ENCODE measurements around the gene SMARCB1.
"Not testable (repeated sequence)": the region's sequence is repeated elsewhere in the genome, so short reads cannot be mapped to it uniquely, and the experiment has no call there.

SMARCB1 gene

GRCh38 chr22:23847991-23848864, 61.5 kb downstream of the SMARCB1 start:
- DNase-seq = no peak

- DNase-seq = no peak
Observed at GRCh38 chr22:23849009-23850006, 62.5 kb downstream of the SMARCB1 start.

GRCh38 chr22:23850136-23850611, 63.4 kb downstream of the SMARCB1 start:
- no peak for DNase-seq

- no peak for DNase-seq
Observed at GRCh38 chr22:23856721-23857605, 70.2 kb downstream of the SMARCB1 start.

DNA sequence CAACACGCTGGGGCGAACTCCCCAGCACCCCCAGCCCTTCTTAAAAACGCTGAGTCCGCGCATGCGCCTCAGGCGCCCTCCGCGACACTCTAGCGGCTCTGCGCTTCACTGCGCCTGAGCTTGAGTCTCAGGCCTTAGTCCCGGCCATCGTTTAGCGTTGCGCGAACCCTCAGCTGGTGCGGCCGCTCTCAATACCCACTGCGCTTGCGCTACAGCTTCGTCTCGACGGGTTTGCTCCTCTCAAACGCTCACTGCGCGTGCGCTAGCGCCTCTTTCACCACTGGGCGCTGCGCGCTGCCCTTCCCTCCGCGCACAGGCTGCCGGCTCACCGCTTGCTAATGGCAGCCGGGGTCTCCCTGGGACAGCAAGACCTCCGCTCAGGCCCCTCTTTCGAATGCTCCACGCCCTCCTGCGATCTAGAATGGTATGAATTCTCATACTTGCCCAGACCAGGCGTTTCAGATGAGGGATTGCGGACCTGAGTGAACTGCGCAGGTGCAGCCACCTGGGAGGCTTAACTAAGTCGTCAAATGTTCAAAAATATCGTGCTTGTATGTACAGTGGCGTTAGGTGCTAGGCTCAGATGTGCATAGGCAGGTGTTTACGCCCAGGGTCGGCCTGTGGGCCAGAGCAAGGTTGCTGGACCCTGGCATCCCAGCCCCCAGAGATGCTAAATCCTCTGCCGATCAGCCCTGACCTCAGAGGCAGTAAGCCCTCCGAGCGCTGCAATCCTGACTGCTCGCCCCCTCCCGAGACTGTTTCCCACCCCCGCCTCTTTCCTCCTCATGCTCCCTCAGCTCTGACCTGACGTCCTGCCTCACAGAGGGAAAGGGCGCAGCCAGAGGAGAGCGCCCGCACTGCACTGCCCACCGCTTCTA, 71.1 kb downstream of the SMARCB1 start, which contains the start of gene SLC2A11:
Gene SLC2A11 (plus strand): TSS at position 270 of the 878 bp plus-strand sequence. CDS start 125 bp downstream, at position 395.
- peak; percentile 33 for DNase-seq

DNA sequence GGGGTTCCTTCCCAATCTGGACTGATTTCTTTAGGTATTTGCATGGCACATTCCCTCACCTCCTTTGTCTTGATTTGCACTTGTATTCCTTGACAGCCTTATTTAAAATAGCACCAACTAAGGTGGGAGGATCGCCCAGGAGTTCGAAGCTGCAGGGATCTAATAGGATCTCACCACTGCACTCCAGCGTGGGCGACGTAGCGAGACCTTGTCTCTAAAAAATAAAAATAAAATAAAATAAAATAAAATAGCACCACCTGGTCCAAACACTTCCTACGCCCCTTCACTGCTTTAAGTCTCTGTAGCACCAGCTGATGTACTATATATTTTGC, 71.7 kb downstream of the SMARCB1 start:
- DNase-seq = no peak

DNA sequence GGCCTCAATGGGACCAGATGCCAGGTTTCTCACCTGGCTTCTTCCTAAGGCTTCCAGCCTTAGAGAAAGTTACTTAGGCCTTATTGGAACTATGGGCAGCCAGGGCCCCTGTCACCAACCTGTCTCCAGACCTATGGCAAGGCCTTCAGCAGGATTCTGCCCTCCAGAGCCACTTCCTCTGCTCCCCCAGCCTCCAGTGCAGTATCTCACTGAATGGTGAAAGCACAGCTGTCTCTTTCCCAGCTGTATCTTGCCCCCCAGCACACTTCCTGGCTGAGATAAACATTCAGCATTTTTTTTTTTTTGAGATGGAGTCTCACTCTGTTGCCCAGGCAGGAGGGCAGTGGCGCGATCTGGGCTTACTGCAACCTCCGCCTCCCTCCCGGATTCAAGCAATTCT, 72.4 kb downstream of the SMARCB1 start:
- no peak for DNase-seq

DNA sequence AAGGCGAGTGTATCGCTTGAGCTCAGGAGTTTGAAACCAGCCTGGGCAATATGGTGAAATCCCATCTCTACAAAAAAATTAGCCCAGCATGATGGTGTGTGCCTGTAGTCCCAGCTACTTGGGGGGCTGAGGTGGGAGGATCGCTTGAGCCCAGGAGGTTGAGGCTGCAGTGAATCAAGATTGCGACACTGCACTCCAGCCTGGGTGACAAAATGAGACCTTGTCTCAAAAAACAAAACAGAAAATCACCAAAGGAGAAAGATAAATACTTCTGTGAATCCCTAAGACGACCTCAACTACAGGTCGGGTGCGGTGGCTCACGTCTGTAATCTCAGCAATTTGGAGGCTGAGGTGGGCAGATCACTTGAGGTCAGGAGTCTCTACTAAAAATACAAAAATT, 73.4 kb downstream of the SMARCB1 start:
- not testable (repeated sequence) for DNase-seq

DNA sequence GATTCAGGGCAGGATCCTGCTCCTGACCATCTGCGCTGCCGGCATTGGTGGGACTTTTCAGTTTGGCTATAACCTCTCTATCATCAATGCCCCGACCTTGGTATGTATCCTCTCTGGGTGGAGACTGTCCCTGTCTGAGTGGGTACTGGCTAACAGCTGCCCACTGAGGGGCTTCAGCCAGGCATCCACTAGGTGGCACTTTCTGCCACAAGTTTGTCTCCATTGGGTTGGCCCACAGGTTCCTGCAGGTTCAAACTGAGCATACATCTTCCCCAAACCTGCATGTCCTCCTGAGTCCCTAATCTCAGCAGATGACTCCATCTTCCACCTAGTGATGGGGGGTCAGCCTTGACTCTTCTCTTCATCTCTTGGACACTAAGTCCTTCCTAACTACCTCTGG, 75.3 kb downstream of the SMARCB1 start:
- DNase-seq = no peak

DNA sequence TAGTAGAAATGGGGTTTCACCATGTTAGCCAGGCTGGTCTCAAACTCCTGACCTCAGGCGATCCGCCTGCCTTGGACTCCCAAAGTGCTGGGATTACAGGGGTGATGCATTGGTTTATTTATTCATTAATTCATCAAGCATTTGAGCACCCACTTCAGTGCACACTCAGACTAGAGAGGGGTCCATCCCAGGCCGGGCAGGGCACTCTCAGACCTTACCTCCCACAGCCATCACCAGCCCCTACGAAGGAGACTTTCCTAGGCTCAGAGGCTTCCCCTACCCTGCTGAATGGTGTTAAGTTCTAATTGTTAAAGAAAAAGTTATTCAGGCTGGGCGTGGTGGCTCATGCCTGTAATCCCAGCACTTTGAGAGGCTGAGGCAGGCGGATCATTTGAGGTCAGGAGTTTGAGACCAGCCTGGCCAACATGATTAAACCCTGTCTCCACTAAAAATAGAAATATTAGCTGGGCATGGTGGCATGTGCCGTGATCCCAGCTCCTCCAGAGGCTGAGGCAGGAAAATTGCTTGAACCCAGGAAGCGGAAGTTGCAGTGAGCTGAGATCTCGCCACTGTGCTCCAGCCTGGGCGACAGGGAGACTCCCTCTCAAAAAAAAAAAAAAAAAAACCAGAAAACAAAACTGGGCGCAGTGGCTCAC, 77.9 kb downstream of the SMARCB1 start:
- not testable (repeated sequence) for DNase-seq

DNA sequence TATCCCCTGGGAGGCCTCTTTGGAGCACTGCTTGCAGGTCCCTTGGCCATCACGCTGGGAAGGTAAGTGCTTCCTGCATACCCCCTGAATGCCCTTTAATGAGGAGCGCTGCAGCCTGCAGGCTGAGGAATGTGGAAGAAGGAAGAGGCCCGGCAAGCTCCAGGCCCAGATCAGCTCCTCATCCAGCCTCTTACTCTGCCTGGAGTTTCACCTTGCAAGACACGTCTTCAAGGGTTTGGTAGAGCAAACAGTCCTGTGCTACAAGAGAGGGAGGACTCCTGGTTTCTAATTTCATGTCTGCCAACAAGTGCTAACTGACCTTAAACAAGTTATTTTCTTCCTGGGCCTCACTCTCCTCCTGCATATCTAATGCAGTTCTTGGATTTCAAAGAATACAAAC, 81.8 kb downstream of the SMARCB1 start:
- DNase-seq = no peak

DNA sequence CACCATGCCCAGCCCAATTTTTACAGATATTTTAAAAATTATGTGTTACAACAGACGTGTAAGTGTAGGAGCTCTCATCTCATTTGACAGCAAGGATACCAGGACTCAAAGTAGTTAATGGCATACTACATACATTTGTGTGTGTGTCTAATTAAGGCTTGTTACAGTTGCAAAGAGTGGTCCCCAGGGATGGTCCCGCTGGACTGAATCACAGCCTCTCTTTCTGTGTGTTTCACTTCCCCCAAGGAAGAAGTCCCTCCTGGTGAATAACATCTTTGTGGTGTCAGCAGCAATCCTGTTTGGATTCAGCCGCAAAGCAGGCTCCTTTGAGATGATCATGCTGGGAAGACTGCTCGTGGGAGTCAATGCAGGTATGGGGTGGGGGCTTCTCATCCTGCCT, 88.1 kb downstream of the SMARCB1 start:
- DNase-seq = no peak

GRCh38 chr22:23875801-23876200, 89.0 kb downstream of the SMARCB1 start:
- no peak for DNase-seq

- DNase-seq = no peak
Observed at GRCh38 chr22:23877566-23877965, 90.8 kb downstream of the SMARCB1 start.

- no peak for DNase-seq
Observed at GRCh38 chr22:23878219-23878618, 91.5 kb downstream of the SMARCB1 start.

- DNase-seq = no peak
Observed at GRCh38 chr22:23882370-23882769, 95.6 kb downstream of the SMARCB1 start.

DNA sequence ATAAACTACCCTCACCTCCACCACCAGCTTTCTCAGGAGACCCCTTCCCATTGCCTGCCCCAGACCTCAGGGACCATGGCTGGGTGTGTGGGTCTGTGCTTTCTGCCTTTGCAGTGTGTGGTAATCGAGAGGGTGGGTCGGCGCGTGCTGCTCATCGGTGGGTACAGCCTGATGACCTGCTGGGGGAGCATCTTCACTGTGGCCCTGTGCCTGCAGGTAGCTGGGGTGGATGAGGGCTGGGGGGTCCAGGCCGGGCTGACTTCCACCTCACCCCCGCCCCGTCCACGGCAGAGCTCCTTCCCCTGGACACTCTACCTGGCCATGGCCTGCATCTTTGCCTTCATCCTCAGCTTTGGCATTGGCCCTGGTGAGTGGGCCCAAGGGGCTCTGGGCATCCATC, 96.9 kb downstream of the SMARCB1 start:
- DNase-seq = no peak

GRCh38 chr22:23884140-23884539, 97.4 kb downstream of the SMARCB1 start:
- no peak for DNase-seq
